ENCODE data around the gene SERPINB8.

Gene SERPINB8

GRCh38 chr18:63992751-63993150 is 22.9 kb downstream of the SERPINB8 start:
- DNase-seq (ENCODE audit: insufficient read length, low spot score) (no peak), FAIRE-seq (peak; percentile 35)
- no peak for TF ChIP-seq CTCF (IDR thresholded peaks at IDR 0.05; ENCODE audit: insufficient read depth, missing control alignments)

- no peak for DNase-seq (ENCODE audit: insufficient read length, low spot score)
- FAIRE-seq, result peak; percentile 97
- TF ChIP-seq CTCF (IDR thresholded peaks at IDR 0.05; ENCODE audit: insufficient read depth, missing control alignments), result peak; percentile 91
Observed at GRCh38 chr18:63994783-63995399, 25.0 kb downstream of the SERPINB8 start.

- FAIRE-seq (peak; percentile 76), DNase-seq (ENCODE audit: insufficient read length, low spot score) (no peak)
- no peak for TF ChIP-seq CTCF (IDR thresholded peaks at IDR 0.05; ENCODE audit: insufficient read depth, missing control alignments)
Observed at GRCh38 chr18:63997041-63997440, 27.2 kb downstream of the SERPINB8 start.

- DNase-seq (ENCODE audit: insufficient read length, low spot score), result no peak
- FAIRE-seq, result peak; percentile 75
Observed at GRCh38 chr18:63997606-63998005, 27.7 kb downstream of the SERPINB8 start.

GRCh38 chr18:63999871-64000270 is 30.0 kb downstream of the SERPINB8 start:
- peak; percentile 94 for FAIRE-seq

More at GRCh38 chr18:63997606-63998005, 27.7 kb downstream of the SERPINB8 start:
- TF ChIP-seq CTCF (IDR thresholded peaks at IDR 0.05; ENCODE audit: insufficient read depth, missing control alignments), result no peak

GRCh38 chr18:64002581-64002980 is 32.7 kb downstream of the SERPINB8 start:
- TF ChIP-seq CTCF (IDR thresholded peaks at IDR 0.05; ENCODE audit: insufficient read depth, missing control alignments), result no peak
- FAIRE-seq (no peak), DNase-seq (ENCODE audit: insufficient read length, low spot score) (no peak)

More at GRCh38 chr18:63999871-64000270, 30.0 kb downstream of the SERPINB8 start:
- no peak for DNase-seq (ENCODE audit: insufficient read length, low spot score)
- TF ChIP-seq CTCF (IDR thresholded peaks at IDR 0.05; ENCODE audit: insufficient read depth, missing control alignments), result no peak

GRCh38 chr18:64009305-64009704 is 39.4 kb downstream of the SERPINB8 start:
- DNase-seq (ENCODE audit: insufficient read length, low spot score) (no peak), FAIRE-seq (peak; percentile 99)
- TF ChIP-seq CTCF (IDR thresholded peaks at IDR 0.05; ENCODE audit: insufficient read depth, missing control alignments), result no peak
